CD4-positive, alpha-beta T cell treated with Interleukin-6 for 4 hours (primary cell): ENCODE results near the gene GALNT2.

Experiments used
- DNase-seq: peaks from one replicate; pipeline ENCODE4 v3.0.0-alpha.2; 2020; ENCODE audit warnings: mixed read lengths

The GALNT2 gene

DNA sequence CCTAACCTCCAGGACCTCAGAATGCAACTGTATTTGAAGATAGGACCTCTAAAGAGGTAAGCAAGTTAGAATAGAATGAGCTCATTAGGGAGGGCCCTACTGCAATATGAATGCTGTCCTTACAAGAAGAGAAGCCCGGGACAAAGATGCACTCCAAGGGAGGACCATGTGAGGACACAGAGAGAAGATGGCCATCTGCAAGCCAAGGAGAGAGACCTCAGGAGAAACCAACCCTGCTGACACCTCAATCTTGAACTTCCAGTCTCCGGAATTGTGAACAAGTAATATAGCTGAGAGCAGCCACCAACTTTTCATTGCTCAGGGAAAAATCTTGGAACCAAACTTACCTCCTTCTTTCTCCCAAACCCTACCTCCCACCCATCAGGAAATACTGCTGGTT lies 15.0 kb upstream of the GALNT2 start:
- no peak for DNase-seq

GRCh38 chr1:230052665-230053064 lies 14.4 kb upstream of the GALNT2 start:
- DNase-seq: no peak

- no peak for DNase-seq
These were observed 12.8 kb upstream of the GALNT2 start for GRCh38 chr1:230054092-230054749.

- no peak for DNase-seq
These were observed 10.9 kb upstream of the GALNT2 start for GRCh38 chr1:230056098-230056497.

GRCh38 chr1:230057100-230057499 lies 9.9 kb upstream of the GALNT2 start:
- no peak for DNase-seq

GRCh38 chr1:230057681-230058565 lies 9.1 kb upstream of the GALNT2 start:
- no peak for DNase-seq

DNA sequence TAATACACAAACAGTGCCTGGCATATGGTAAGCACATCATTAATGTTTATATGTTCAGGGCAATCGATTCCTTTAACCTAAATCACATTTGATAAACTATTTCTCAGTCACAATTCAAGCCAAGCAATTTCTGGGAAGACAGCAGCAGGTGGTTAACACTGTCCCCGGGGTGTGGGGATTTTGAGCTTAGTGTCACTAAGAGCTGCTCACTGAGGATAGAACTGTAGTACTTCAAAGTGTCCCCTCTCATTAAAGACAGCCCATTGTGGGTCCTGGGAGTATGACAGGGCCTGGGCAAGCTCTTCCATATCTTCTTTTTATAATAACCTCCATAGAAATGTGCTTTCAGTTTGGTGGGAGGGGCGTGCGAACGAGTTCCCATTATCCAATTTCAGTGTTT lies 8.4 kb upstream of the GALNT2 start:
- no peak for DNase-seq

- DNase-seq: no peak
These were observed 5.2 kb upstream of the GALNT2 start for GRCh38 chr1:230061801-230062200.

GRCh38 chr1:230062521-230062920 lies 4.5 kb upstream of the GALNT2 start:
- no peak for DNase-seq

GRCh38 chr1:230064283-230064682 lies 2.8 kb upstream of the GALNT2 start:
- DNase-seq: no peak

DNA sequence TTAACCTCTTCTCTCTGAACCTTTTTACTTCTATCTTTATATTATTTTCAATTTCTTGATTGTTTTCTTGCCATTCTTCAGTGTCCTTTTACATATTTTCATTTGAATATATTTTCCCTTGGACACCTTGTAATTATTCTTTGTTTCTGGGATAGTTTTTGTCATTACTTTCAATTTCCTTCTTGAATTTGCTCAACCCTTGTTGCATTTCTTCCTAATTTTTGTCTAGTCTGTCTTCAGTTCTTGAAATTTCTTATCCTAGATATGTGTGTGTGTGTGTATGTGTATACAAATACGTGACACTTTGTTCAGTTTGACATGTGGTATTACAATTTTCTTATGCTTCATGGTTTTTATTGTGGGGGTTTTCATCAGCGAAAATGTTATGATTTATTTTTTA lies 1.9 kb upstream of the GALNT2 start:
- DNase-seq: no peak

- DNase-seq: no peak
These were observed 1.5 kb upstream of the GALNT2 start for GRCh38 chr1:230065571-230065970.

DNA sequence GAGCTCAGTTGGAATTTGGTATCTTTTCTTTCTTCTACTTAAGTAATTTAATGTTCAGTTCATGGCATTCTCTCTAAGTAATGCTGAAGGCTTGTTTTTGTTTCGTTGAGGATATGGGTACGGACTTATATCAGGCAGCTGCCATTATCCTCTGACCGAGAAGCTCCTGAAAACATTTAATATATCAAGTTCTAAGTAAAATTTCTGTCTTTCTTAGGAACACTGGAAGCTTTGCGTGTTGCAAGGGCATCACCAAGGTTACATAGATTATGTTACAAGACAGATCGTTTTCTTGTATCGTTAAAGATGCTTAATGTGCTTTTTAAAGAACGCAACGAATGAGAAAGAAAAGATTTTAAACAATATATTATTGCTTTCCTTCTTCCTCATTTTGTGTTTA lies 1.0 kb upstream of the GALNT2 start:
- DNase-seq: no peak

DNA sequence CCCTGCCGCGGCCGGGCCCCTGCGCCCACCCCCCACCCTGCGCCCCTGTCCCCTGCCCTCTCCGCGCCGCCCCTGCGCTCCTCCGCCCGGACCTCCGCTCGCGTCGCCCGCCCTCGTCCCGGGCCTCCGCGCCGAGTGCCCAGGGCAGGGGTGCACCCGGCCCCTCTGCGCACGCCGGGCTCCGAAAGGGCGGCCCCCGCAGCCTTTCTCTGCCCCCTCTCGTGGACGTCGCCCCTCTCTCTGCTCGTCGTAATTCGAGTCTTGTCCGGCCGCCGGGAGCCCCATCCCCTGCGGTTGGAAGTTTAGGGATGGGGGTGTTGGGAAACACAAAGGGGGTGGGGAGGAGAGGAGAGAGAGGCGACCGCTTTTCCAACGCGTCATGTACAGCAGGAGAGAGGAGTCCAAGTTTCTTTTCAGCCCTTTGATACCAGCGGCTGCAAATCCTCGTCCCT lies 407 bp downstream of the GALNT2 start:
- DNase-seq: no peak

DNA sequence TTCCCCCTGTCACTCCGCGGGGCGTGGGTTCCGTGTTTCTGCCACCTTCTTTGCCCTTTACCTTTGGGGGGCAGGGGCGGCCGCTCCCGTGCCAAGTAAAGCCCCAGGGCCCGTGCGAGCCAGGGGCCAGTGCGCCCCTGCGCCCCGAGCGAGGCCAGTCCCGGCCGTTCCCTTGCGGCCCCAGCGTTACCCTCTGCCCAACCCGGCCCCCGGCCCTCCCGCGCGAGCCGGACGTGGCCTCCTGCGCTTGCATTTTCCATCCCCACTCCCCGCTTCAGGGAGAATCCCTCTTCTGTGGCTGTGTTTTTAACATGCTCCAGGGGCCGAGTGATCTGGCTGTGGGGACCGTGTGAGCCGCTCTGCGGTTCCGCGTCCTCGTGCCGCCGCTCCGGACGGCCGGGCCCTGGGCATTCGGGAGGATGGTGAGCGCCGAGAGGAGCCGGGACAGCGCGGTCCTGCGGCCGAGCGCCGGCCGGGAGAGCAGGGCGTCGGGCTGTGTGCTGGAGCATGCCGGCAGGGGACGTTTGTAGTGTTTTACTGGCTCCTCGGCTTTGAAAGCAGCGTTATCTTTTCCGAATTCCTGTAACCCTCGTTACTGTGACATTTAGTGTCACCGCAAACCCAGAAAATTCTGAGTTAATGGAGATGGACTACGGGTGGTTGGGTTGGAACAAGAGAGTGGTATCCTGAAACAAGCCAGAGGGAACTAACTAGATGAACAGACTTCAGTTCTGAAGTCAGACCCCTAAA lies 1.0 kb downstream of the GALNT2 start:
- peak; percentile 26 for DNase-seq

GRCh38 chr1:230068621-230068873 lies 1.5 kb downstream of the GALNT2 start:
- no peak for DNase-seq

- DNase-seq: peak; percentile 8
These were observed 2.1 kb downstream of the GALNT2 start for GRCh38 chr1:230068952-230069684.

DNA sequence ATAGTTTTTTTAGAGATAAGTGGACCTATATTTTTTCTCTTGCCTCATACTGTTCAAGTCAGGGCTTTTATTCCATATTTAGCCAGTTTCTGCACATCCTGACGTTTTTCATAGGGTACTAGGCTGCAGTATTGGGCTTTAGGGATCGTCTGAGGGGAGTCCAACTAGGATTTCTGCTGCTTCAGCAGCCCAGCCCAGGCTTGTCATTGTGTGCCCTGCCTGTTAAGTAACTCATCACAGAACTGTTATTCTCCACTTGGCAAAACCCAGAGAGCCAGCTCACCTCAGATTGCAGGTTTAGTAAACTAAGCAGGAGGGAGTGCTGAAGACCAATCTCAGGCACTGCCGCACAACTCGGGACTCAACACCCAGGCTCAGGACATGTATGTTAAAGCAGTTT lies 2.8 kb downstream of the GALNT2 start:
- no peak for DNase-seq

DNA sequence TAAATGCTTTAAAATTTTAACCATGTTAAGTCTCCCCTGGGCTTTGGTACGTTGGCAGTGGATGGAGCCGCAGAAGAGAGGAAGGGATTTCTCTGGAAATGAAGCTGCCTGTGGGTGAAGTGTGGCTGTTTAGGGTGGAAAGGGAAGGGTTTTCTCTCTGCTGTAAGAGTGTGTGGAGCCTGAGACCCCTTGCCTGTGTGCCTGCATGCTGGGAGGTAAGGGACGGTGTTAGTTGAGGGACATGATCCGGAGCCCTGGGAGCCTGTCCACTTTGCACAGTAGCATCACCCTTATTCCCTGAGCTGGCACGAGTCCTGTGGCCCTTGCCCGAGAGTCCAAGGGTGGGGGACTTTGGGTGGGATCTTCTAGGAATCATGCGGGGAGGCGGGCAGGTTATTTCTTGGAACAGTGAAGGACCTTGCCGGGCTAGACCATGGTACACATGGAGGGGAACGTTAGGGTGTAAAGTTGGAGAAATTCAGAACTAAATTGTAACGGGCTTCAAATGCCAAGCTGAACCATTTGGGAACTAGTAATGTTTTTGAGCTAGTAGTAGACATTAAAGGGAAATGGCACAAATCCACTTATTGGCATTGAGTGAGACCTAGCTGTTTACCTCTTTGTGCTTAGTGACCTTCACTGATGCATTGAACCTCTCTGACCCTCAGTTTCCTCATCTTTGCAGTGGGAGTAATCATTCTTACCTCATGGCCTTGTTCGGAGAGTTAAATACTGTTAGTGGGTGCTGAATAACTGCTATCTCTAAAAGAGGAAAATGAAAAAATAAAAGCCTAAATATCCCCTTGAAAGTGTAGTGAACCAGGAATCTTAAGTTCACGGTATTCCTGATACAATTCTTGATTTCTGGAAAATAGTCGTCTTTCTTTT lies 3.5 kb downstream of the GALNT2 start:
- DNase-seq: no peak

- DNase-seq: no peak
These were observed 4.3 kb downstream of the GALNT2 start for GRCh38 chr1:230071316-230071715.

GRCh38 chr1:230072296-230072695 lies 5.3 kb downstream of the GALNT2 start:
- DNase-seq: no peak

DNA sequence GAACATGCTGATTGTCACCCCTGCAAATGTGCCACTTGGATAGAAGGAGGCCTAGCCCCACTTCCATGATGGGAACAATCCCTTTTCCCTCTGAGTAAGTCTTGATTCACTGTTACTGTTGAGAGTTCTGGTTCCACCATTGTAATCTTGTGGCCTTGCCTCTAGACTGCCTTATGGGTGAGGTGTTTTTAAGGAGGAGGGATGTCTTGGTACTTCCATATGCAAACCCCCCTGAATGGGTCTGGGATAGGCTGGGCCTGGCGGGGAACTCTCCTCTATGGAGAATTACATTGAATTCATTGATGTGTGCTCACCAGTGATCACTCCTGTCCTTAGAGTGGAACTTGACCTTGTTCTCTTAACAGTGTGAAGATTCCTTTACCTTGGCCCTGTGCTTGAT lies 5.8 kb downstream of the GALNT2 start:
- no peak for DNase-seq
